ENCODE measurements around the gene IL10RA. TPM values are rescaled to one million over a fixed set of nuclear protein-coding genes. Genes with fewer than 3 reads are reported as not detected.

The IL10RA gene
- total and polyA plus RNA-seq, 11 donors, result 2.1 to 49.0 (median 5.8) TPM

DNA sequence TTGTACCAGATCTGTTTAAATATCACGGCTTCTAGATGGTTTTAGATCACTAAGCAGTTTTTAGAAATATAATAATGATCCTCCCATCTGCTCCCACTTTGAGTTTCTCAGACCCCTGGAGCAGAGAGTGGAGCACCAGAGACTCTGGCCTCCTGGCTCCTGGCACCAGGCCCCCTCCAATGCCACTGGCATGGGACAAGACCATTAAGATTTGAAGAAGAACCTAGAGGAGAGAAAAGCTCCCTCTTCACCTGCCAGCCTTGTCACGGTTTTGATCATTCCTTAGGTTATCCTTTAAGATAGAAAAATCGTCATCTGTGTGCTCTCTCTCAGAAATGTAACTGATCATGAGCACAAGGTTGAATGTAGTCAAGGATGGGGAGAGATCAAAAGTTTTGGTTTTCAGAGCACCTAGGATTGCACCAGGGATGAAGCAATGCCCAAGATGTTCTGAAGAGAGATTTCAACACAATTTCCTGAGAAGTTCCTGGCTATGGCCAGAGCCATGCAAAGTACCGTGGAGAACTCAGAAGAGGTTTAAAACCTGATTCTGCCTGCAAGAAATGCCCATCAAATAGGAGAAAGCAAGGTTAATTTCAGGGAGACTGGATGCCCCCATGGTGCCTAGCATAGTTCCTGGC lies 22.2 kb downstream of the IL10RA start:
- H3K9me3 ChIP-seq, result peaks cover 0 to 6% (median 0%) of the 10 kb centered on the region in 12 donors
- WGBS, 4 donors, result 73 to 83% (median 81%) methylated on average over 4 of the region's 4 CpGs
- intact Hi-C loops (cut with DNase I), result no loop called here
- H3K27ac ChIP-seq, result peak overlapping the region in 4 of 12 donors; percentile 39 to 95 (median 45)
- H3K4me1 ChIP-seq, result peaks cover 0 to 99% (median under 1%) of the 10 kb centered on the region in 12 donors
- ATAC-seq (no peak), DNase-seq (no peak)
- no peak for TF ChIP-seq POLR2A (IDR thresholded peaks at IDR 0.05)
- no peak for TF ChIP-seq CTCF (IDR thresholded peaks at IDR 0.05)
- no peak overlapping the region for H3K4me3 ChIP-seq
- H3K36me3 ChIP-seq, result no peaks in the 10 kb centered on the region
- no peaks in the 10 kb centered on the region for H3K27me3 ChIP-seq

- H3K36me3 ChIP-seq, result no peaks in the 10 kb centered on the region
- peak overlapping the region in 7 of 12 donors; percentile 21 to 95 (median 62) for H3K27ac ChIP-seq
- ATAC-seq (no peak), DNase-seq (no peak)
- TF ChIP-seq POLR2A (IDR thresholded peaks at IDR 0.05) (no peak), CTCF (IDR thresholded peaks at IDR 0.05) (no peak)
- H3K9me3 ChIP-seq, result no peaks in the 10 kb centered on the region
- no peaks in the 10 kb centered on the region for H3K27me3 ChIP-seq
- WGBS, 4 donors, result 77 to 83% (median 78%) methylated on average over 9 of the region's 9 CpGs
- H3K4me3 ChIP-seq, result no peak overlapping the region
- peaks cover 0 to 89% (median 0%) of the 10 kb centered on the region in 12 donors for H3K4me1 ChIP-seq
- intact Hi-C loops (cut with DNase I), result no loop called here
Observed at GRCh38 chr11:118009864-118010737, 23.9 kb downstream of the IL10RA start.

DNA sequence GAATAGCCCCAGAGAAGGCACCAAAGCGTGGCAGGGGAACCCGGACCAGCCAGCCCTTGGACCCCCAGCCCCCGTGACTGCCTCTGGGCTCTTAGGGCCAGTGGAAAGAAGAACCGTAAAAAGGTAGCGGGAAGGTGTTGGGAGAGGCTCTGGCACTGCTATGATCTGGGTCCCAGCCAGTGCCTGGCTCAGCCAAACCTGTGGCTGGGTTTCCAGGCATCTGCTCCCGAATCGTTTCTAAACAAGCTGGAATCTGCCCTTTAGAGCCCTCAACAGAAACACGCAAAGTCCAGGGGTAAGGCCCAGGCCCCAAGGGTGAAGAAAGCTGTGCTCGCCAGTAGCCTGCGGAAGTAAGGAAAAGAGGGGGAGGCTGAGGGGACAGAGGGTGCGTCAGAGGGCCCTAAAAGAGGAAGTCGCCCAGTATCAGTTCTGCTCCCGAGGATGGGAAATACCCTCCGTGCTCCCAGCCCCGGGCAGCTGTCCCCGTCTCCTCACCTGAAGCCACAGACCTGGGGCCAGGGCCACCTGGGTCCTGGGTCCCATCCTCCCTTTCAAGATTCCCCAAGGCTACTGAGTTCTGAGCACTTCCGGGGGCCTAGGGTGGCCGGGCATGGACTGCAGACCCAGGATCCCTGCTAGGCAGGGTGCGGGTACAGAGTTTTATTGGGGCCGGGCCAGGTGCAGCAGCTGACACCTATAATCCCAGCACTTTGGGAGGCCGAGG lies 24.7 kb downstream of the IL10RA start:
- ATAC-seq (peak; percentile 72 to 85 (median 80)), DNase-seq (peak; percentile 56 to 73 (median 64))
- intact Hi-C loops (cut with DNase I), result no loop called here
- Histone ChIP-seq H3K27ac (peak overlapping the region in 9 of 12 donors; percentile 16 to 95 (median 54)), H3K9me3 (no peaks in the 10 kb centered on the region), H3K4me1 (peaks cover 0 to 89% (median 0%) of the 10 kb centered on the region in 12 donors), H3K4me3 (no peak overlapping the region), H3K27me3 (no peaks in the 10 kb centered on the region), H3K36me3 (no peaks in the 10 kb centered on the region)
- TF ChIP-seq CTCF (IDR thresholded peaks at IDR 0.05), result no peak
- TF ChIP-seq POLR2A (IDR thresholded peaks at IDR 0.05), result no peak
- 66 to 76% (median 72%) methylated on average over 14 to 21 of the region's 21 CpGs for WGBS, 4 donors
